Panc1 (cell line): ENCODE results near the gene PPIE. TPM values are rescaled to one million over a fixed set of nuclear protein-coding genes. Genes with fewer than 3 reads are reported as not detected.

Source experiments
- ATAC-seq: fragments of 200-7000 bp; cut with Tn5 transposase; 2 replicates; pipeline ENCODE4 v1.9.1; 2020; ENCODE audit warnings: mild to moderate bottlenecking, moderate library complexity
- BruUV-seq: library from RNA; stranded (reverse); fragments of 400-500 nt; replicated peaks from 2 replicates; lab custom pipeline; 2021; lab: Mats Ljungman, UMichigan
- CTCF ChIA-PET: fragments of 300-600 bp; sonication (Branson Sonifier 250); formaldehyde crosslinking; loops from one replicate; lab custom pipeline; 2022; ENCODE audit warnings: antibody characterized with exemption; lab: Charles Lee
- POLR2A ChIA-PET: fragments of 300-600 bp; sonication (Branson Sonifier 250); formaldehyde crosslinking; loops from one replicate; lab custom pipeline; 2022; ENCODE audit warnings: antibody characterized with exemption; lab: Charles Lee
- DNase-seq: peaks from one replicate; pipeline ENCODE4 v3.0.0-alpha.2; 2010; ENCODE audit warnings: low read depth, low spot score
- H3K27ac ChIP-seq: 2 replicates; pipeline ENCODE4 v1.5.1; 2011; ENCODE audit warnings: mild to moderate bottlenecking, low read length, inconsistent platforms
- H3K27me3 ChIP-seq: fragments of 200-500 bp; sonication (Bioruptor generic); 2 replicates; pipeline ENCODE4 v1.6.0; 2014; ENCODE audit warnings: low read length, inconsistent platforms; ENCODE audit not compliant: control insufficient read depth, insufficient read depth
- H3K36me3 ChIP-seq: fragments of 200-500 bp; sonication (Bioruptor generic); 2 replicates; pipeline ENCODE4 v1.5.1; 2014; ENCODE audit warnings: inconsistent platforms, mild to moderate bottlenecking, low read length, moderate library complexity; ENCODE audit not compliant: control insufficient read depth, insufficient read depth
- H3K4me1 ChIP-seq: 2 replicates; pipeline ENCODE4 v1.5.1; 2011; ENCODE audit warnings: inconsistent platforms, mild to moderate bottlenecking, low read length, moderate library complexity; ENCODE audit not compliant: control insufficient read depth, insufficient read depth
- H3K4me3 ChIP-seq, 2 experiments: 2 replicates each; pipeline ENCODE4 v1.5.1; 2011 to 2012; ENCODE audit warnings: low read depth in 2 of 2, low read length in 2 of 2, mild to moderate bottlenecking in 2 of 2, inconsistent platforms in 1 of 2, moderate library complexity in 1 of 2
- H3K9me3 ChIP-seq: fragments of 200-500 bp; sonication (Bioruptor generic); 2 replicates; pipeline ENCODE4 v1.5.1; 2014; ENCODE audit warnings: low read depth, mild to moderate bottlenecking, inconsistent platforms, low read length, moderate library complexity; ENCODE audit not compliant: control insufficient read depth, insufficient read depth
- CTCF ChIP-seq: fragments of 450-650 bp; IDR thresholded peaks from 2 replicates; pipeline ENCODE4 v1.5.1; 2017; ENCODE audit warnings: mild to moderate bottlenecking
- POLR2AphosphoS5 ChIP-seq: IDR thresholded peaks from 2 replicates; pipeline ENCODE4 v1.6.1; 2012; ENCODE audit warnings: mild to moderate bottlenecking, low read depth, low read length, moderate library complexity
- REST ChIP-seq, 2 experiments: IDR thresholded peaks; 2 replicates each; pipeline ENCODE4 v1.6.1; 2011 to 2012; ENCODE audit warnings: low read depth in 2 of 2, control low read depth in 1 of 2, low read length in 1 of 2, mild to moderate bottlenecking in 1 of 2, moderate library complexity in 1 of 2; ENCODE audit not compliant: insufficient read depth in 1 of 2
- SIN3A ChIP-seq: IDR thresholded peaks from 2 replicates; pipeline ENCODE4 v1.6.1; 2012; ENCODE audit warnings: low read depth, mild to moderate bottlenecking, low read length, moderate library complexity, borderline replicate concordance; ENCODE audit not compliant: insufficient read depth
- TCF7L2 ChIP-seq: IDR thresholded peaks from 2 replicates; pipeline ENCODE4 v1.6.1; 2011; ENCODE audit warnings: mild to moderate bottlenecking, low read depth, low read length, inconsistent platforms
- in situ Hi-C: cut with HindIII; loops from 2 replicates; pipeline ENCODE4 v1.10.0; 2016; ENCODE audit warnings: low sequenced_read_pairs, low pct_unique_long_range_greater_than_20kb
- intact Hi-C: fragments of 100-400 bp; cut with micrococcal nuclease; formaldehyde crosslinking; loops from one replicate; pipeline ENCODE4 v1.10.0; 2022; ENCODE audit not compliant: unreplicated experiment
- total RNA-seq: library from RNA; stranded (reverse); gene quantifications from one replicate; pipeline ENCODE4 v1.2.1, GENCODE V29; 2021; ENCODE audit not compliant: unreplicated experiment

PPIE gene
- total RNA-seq, 1 experiment from 2014 or later, result 53.0 TPM

- H3K27me3 ChIP-seq, result no peaks in the 10 kb centered on the region
- BruUV-seq, result no TSS peak
- no peaks in the 10 kb centered on the region for H3K4me1 ChIP-seq
- in situ Hi-C loops (no loop called here), intact Hi-C loops (no loop called here)
- H3K4me3 ChIP-seq, result no peak overlapping the region
- no peak for DNase-seq
- no peak for ATAC-seq
- H3K36me3 ChIP-seq, result no peaks in the 10 kb centered on the region
- POLR2A ChIA-PET, result no interaction called here
- TF ChIP-seq TCF7L2 (no peak), CTCF (no peak), REST (IDR thresholded peaks at IDR 0.05; ENCODE audit: insufficient read depth in 1 of 2, low read depth in 2 of 2, low read length in 1 of 2) (no peak), SIN3A (no peak), POLR2AphosphoS5 (no peak)
- CTCF ChIA-PET, result no interaction called here
- no peak overlapping the region for H3K27ac ChIP-seq
- no peaks in the 10 kb centered on the region for H3K9me3 ChIP-seq
Measured at GRCh38 chr1:39779137-39779536, 40.5 kb downstream of the PPIE start.

- BruUV-seq, result no TSS peak
Measured at GRCh38 chr1:39779821-39780220, 41.1 kb downstream of the PPIE start.

More at GRCh38 chr1:39779821-39780220, 41.1 kb downstream of the PPIE start:
- ATAC-seq (peak; percentile 15; the same call in 1 of the 2 replicates), DNase-seq (no peak)
- TF ChIP-seq REST (IDR thresholded peaks at IDR 0.05; ENCODE audit: insufficient read depth in 1 of 2, low read depth in 2 of 2, low read length in 1 of 2) (no peak), CTCF (no peak), TCF7L2 (no peak), SIN3A (no peak), POLR2AphosphoS5 (no peak)
- Histone ChIP-seq H3K36me3 (no peaks in the 10 kb centered on the region), H3K9me3 (no peaks in the 10 kb centered on the region), H3K4me1 (no peaks in the 10 kb centered on the region), H3K4me3 (no peak overlapping the region), H3K27ac (no peak overlapping the region), H3K27me3 (no peaks in the 10 kb centered on the region)
- CTCF ChIA-PET, result no interaction called here
- POLR2A ChIA-PET, result no interaction called here
- intact Hi-C loops (no loop called here), in situ Hi-C loops (no loop called here)
